ENCODE data around the gene ERFL.

The ERFL gene

DNA sequence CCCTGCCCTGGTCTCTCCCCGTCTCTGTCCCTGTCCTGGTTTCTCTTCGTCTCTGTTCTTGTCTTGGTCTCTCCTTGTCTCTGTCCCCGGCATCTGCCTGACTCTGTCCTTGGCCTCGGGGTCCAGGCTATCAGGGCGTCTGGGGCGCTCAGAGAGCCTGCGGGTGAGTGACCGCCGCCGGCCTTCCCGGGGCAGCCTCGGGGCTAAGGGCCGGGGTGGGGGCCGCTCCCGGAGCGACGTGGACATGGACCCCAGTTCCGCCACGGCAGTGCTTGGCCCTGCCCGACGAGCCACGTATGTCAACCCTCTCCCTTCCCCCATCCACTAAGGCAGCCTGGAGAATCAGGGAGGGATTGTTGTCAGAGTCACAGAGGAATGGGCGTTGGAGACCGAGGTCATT is 30.4 kb downstream of the ERFL start:
- DNase-seq (ENCODE audit: low read depth), result no peak

DNA sequence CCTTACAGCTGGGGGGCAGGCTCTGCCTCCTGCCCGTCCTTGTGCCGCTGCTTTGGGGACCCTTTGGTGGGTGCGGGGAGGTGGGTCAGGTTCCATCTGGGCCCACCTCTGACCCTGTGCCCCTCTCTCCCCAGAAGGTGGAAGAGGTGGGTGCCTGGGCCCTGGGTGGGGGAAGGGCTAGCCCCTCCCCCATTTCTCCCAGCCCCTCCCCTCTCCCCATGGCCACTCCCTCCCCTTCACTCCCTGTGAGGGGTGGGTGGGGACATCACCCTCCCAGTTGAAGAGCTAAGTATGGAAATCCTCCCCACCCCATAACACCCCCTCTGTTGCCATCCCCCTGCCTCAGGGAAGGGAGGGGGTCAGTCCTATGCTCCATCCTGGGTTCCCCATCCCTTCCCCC is 31.1 kb downstream of the ERFL start:
- no peak for DNase-seq (ENCODE audit: low read depth)

DNA sequence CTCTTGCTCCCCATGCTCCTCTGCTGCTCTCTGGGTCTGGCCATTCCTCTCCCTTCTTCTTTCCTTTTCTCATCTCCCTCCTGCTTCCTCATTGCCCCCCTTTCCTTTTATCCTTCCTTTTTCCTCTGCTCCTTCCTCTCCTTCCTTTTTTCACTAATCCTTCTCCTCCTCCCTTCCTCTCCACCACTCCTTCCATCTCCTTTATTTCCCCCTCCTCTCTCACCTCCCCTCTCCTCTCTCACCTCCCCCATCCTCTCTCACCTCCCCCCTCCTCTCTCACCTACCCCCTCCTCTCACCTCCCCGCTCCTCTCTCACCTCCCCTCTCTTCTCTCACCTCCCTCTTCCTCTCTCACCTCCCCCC is 31.7 kb downstream of the ERFL start:
- no peak for DNase-seq (ENCODE audit: low read depth)

DNA sequence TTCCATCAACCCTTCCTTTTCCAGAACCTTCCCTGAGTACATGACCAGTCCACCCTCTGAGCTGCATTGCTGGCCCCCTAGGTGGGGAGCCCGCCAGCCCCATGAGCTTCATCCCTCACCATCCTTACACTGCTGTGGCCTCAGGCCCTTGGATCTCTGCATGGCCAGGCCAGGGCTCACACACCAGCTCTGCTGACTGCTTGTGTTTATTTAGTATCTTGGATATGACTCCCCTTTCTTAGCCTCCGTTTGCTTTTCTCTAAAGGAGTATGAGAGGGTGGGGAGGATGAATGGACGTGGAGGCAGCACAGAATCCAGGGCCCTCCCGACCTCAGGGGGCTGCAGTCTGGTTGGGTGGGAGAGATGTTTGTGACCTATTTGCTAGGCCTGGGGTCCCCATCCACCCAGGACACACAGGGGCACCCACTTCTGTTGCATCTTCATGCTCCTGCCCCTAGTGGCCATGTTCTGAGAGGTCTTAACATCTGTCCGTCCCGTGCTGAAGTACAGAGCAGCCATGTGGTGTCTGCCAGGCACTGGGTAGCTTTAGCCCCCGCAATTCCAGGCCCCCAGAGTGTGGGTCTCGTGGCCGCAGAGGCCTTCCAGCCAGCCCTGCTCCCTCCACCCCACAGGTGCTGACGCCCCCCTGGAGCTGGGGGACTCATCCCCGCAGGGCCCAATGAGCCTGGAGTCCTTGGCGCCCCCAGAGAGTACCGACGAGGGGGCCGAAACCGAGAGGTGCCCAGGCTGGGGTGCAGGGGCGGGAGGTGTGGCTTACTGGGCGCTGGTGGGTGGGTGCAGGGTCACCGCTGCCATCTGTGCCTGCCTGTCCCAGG is 32.3 kb downstream of the ERFL start:
- no peak for DNase-seq (ENCODE audit: low read depth)

DNA sequence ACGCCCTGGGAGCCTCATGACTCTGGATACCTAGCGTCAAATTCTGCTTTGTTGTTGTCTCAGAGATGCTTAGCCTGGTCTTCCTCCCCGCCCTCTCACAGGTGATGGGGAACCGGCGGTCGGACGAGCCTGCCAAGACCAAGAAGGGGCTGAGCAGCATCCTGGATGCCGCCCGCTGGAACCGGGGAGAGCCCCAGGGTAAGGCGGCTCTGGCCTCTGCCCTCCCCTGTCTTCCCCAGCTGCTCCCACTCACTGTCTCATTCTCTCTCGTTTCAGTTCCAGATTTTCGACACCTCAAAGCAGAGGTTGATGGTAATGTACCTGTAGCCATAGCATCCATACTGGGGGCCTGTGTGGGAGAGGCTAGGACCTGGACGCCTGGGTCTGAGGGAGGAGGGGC is 33.9 kb downstream of the ERFL start:
- no peak for DNase-seq (ENCODE audit: low read depth)

DNA sequence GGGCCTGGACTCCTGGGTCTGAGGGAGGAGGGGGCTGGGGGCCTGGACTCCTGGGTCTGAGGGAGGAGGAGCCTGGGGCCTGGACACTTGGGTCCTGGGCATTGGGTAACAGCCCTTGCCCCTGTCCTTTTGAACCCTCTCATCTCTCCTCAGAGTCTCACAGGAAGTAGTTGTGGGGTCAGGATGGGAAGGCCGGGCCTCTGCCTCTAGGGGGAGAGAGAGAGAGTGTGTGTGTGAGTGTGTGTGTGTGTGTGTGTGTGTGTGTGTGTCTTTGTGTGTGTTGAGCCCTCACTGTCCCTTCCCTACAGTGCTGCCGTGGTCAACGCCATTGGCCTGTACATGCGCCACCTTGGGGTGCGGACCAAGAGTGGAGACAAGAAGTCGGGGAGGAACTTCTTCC is 34.4 kb downstream of the ERFL start:
- no peak for DNase-seq (ENCODE audit: low read depth)

DNA sequence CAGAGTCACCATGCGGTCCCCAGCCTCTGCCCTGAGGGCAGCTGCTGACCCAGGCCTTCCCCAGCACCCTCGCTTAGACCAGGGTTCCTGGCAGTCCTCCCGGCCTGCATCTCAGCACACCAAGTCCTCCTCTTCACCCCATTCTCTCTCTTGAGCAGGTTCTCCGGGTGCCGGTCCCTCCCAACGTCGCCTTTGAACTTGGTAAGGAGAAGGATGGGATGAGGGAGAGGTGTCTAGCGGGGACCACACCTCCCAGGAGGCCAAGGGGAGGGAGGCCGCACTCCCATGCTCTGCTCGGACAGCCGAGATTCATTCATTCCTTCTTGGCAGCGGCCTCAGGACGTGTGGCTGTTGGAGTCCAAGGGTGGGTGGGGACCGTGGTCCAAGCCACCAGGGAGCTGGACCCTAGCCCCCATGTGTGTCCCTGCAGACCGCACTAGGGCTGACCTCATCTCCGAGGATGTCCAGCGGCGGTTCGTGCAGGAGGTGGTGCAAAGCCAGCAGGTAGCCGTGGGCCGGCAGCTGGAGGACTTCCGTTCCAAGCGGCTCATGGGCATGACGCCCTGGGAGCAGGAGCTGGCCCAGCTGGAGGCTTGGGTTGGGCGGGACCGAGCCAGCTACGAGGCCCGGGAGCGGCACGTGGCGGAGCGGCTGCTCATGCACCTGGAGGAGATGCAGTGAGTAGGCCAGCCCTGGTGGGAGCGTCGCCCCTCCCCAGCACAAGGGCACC is 35.9 kb downstream of the ERFL start:
- no peak for DNase-seq (ENCODE audit: low read depth)

DNA sequence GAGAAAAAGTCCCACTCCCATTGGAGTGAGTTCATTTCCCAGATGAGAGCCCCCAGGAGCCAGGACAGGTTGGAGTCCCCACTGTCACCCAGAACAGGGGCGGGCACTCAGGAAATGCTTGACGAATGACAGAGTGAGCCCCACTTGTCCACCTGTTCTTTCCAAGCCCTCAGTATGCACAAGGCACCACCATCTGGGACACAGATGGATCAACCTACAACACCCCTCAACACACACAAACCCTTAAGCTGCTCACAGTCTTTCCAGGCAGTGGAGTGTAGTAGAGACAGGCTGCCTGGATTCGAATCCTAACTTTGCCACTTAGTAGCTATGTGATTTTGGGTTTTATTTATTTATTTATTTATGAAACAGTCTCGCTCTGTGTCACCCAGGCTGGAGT is 37.3 kb downstream of the ERFL start:
- DNase-seq (ENCODE audit: low read depth), result no peak

DNA sequence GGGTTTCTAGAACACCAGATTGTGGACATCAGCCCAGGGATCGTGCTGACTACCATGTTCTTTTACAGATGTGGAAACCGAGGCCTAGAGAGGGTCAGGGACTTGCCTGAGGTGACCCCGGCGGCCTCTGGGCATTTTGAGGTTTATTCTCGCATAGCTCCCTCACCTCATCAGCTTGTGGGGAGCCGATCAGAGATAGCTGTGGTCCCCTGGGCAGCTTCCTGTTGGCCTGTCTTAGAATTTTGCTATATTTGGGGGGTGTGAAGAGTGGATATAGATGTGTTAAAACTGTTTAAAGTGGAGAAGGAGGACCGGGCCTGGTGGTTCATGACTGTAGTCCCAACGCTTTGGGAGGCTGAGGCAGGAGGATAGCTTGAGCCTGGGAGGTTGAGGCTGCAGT is 38.4 kb downstream of the ERFL start:
- no peak for DNase-seq (ENCODE audit: low read depth)

DNA sequence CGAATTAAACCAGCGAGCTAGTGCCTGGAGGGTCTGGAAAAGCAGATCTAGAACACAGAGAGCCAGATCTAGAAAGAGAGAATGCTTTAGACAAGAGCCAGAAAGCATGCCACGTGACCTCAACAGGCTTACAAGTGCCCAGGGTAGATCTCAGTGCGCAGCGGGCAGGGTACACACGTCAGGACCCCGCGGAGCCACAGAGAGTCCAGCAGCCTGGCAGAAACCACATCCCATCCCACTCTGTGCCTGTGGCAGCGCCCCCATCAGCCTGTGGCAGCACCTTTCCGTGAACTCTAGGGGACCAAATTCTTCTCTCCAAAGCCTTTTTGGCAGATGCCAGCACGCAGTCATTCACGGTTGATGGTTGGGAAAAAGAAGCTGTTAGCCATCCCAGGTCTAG is 39.3 kb downstream of the ERFL start:
- no peak for DNase-seq (ENCODE audit: low read depth)

DNA sequence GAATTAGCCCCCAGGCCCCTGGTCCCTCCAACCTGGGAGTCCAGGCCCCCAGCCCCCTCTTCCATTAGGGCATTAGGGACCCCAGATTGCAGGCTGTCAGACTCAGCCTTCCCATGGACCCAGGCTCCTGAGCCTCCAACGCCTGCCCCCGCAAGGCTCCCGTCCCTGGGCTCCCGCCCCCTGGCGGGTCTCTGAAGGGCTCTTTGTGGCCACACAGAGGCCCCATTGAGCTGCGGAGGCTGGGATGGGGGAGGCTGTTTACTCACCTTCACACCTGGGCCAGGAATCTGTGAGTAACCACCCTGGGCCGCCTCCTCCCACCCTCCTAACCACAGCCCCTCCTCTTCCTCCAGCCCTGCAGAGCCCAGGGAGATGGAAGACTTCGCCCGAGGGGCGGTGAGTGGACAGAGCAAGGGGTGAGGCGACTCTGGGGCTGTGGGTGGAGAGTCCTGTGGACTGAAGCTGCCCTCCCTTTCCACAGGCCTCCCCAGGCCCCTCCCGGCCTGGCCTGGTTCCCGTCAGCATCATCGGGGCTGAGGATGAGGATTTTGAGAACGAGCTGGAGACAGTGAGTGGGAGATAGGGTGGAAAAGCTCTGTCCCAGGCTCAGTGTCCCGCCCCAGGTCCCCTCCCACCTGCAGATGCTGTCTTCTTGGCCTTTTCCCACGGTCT is 40.4 kb downstream of the ERFL start:
- no peak for DNase-seq (ENCODE audit: low read depth)

DNA sequence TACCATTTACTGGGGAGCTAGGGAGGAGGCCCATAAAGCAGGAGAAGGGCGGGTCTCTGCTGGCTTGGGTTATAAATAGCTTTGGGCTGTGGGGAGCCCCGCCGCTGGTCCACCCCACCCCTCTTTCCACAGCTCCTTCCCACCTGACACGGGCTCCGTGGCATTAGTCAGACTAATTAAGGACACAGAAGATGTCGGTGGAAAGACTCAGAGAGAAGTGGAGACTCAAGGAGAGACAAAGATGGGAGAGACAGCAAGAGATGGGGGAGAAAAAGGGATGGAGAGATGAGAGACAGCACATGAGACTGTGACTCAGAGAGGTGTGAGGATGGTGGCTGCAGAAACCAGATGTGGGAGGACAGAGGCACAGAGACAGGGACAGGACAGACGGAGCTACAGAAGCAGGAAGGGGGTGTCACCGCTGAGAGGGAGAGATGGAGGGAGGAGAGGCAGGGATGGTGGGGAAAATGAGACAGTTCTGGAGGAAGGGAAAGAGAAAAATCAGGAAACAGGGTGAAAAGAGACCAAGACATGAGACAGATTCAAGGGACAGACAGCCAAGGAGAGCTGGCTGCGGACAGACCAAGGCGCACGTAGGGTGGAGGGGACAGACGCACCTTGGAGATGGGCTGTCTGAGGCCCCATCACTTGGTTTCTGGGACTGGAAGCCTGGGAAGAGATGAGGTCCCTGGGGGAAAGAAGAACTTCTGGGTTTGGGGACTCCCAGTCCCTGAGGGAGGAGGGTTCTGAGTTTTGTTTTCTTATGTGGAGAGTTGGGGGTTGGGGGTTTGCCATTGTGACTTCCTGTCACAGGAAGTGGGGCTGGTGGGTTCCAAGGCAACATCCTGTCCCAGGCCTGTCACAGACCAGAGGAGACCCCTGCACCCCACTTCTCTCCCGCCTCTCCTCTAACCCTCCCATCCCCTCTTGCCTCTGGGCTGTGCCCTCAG is 41.2 kb downstream of the ERFL start:
- DNase-seq (ENCODE audit: low read depth), result no peak

DNA sequence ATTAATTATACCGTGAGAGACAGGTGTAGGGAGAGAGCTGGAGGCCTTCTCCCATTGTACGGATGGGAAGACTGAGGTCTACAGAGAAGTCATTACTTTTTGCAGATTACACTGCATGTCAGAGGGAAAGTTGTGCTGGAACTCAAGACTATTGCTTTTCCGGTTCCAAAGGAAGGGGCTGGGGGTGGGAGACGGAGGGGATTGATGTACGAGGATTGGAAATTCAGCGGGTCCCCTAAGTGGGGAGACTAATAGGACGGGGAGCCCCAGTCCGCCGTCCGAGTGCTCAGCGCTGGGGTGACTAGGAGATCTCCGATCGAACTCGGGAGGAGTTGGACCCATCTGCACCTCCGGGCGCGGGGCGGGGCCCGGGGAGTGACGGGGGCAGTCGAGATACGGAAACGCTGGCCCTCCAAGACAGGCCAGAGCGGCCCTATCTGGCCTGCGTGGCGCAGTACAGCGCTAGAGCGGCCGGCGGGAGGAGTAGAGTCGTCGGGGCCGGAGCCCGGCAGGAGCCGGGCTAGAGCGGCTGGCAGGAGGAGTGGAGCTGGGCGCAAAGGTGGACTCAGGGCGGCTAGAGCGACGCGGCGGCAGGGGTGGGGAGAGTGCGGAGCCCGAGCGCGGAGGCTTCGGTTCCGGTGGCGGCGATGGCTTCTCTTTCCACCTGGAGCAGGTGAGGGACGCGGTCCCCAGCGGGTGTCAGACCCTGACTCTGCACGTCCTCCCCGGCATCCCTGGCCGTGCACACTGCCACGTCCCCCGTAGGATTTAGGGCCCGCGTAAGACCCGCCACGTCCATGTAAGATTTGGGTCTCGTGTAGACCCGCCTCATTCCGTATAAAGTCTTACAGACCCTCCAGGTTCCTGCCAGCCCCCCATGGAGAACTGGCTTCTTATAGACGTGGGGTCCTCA is 44.2 kb downstream of the ERFL start:
- DNase-seq (ENCODE audit: low read depth), result peak; percentile 90

DNA sequence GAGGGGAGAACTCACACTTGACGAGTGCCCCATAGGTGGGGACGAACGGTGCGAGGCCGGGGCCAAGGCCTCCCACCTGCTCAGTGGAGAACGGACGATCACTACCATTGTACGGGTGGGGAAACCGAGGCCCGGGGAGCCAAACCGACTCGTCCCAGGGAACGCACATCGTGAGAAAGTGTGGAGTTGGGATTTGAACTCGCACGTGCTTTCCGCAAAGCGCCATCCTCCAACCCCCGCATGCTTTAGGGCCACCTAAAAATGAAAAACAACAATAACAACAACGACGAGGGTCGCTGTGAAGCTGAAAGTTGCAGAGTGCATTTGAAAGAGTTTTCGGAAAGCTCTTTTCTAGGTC is 44.8 kb downstream of the ERFL start:
- no peak for DNase-seq (ENCODE audit: low read depth)

DNA sequence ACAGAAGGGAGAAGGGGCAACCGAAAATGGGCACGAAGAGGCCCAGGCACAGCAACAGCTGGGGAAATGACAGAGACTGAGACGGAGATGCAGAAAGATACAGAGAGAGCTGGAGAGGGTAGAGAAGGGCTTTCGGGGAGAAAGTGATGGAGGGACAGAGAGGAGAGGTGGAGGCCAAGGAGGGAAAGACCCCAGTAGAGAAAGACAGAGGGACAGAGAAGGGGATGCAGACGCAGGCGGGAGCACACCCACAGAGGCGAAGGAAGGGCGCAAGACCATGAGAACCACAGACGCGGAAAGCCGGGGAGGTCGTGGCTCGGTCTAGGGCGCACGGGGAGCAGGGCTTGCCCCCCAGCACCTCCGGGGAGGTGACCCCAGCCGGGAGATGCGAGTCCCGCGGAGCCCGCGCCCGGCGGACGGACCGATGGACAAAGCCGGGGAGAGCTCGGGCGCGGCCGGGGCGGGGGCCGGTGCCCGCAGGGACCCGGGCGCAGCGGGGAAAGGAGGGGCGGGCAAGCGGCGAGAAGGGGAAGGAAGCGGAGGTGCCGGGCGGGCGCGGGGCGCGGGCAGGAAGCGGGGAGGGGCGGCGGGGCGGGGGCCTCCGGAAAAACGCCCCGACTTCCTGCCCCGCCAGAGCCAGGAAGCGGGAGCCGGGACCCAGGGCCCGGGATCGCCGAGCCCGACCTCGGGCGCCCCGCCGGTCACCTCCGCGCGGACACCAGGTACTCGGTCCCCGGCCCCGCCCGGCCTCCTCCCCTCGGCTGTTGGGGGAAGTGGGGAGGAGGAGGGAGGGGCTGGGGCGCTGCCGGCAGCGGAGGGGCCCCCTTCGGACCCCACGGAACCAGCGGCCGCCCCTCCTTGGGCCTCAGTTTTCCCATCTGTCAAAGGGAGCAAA is 45.4 kb downstream of the ERFL start, which contains the start of gene ARHGEF1:
TSS of gene ARHGEF1 (plus strand) at position 617 of the 895 bp plus-strand sequence. CDS start 4,899 bp downstream, outside the sequence.
- DNase-seq (ENCODE audit: low read depth), result no peak

DNA sequence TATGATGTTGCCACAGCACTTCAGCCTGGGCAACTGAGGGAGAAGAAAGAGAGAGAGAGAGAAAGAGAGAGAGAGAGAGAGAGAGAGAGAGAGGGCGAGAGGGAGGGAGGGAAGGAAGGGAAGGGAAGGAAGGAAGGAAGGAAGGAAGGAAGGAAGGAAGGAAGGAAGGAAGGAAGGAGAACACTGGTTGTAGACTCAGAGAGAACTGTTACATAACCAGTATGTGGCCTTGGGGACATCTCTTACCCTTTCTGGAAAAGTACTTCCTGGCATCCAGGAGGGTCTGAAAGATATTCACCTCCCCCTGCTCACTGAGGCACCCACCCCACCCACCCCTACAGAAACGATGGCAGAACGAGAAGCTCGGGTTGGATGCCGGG is 47.9 kb downstream of the ERFL start:
- DNase-seq (ENCODE audit: low read depth), result no peak

DNA sequence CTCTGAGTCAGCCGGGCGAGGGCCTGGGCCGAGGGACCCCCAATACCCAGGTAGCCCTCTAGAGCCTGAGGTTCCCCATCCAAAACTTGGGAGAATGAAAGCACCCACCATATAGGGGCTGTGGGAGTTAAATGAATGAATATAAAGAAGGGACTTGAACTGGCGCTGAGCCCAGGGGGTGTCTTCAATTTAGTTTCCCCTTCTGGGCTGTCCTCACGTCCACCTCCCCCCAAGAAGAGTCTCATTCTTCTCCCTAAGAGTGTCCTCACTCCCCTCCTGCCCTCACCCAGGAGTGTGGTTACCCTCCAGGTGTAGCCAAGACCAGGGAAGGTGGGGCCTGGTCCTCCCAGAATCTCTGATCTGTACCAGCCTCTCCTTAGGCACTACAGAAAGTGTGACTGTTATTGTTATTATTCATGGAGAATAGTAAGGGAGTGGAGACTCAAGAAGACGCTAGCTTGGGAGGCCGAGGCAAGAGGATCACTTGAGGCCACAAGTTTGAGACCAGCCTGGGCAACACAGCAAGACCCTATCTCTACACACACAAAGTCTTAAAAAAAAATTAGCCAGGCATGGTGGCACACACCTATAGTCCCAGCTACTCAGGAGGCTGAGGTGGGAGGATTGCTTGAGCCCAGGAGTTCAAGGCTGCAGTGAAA is 48.5 kb downstream of the ERFL start:
- DNase-seq (ENCODE audit: low read depth), result no peak

DNA sequence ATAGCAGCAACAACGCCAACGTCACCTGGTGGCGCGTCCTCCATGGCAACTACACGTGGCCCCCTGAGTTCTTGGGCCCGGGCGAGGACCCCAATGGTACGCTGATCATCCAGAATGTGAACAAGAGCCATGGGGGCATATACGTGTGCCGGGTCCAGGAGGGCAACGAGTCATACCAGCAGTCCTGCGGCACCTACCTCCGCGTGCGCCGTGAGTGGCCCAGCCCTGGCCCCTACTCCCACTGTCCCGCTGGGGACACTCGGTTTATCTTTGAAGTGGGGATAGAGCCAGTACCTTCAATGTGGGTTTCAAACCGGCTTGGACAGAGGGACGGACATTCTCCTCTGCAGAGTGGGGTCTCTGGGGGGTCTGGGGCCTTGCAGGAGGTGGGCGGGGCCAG is 49.2 kb downstream of the ERFL start:
- DNase-seq (ENCODE audit: low read depth), result no peak
